DND-41 (cell line): Measurements from ENCODE around the gene TST.

Experiments used
- EZH2 ChIP-seq: IDR thresholded peaks from 3 replicates; pipeline ENCODE4 v1.6.1; 2012; ENCODE audit warnings: borderline replicate concordance, low read depth, mild to moderate bottlenecking, moderate library complexity, low read length, inconsistent platforms; ENCODE audit not compliant: severe bottlenecking
- TF ChIP-seq, protein P1 (sequence below): IDR thresholded peaks from 2 replicates; pipeline ENCODE4 v1.5.1; 2012; ENCODE audit warnings: borderline replicate concordance, low read length, moderate library complexity, mild to moderate bottlenecking; ENCODE audit not compliant: poor library complexity, severe bottlenecking; ENCODE audit errors: extremely low read depth

DNA sequence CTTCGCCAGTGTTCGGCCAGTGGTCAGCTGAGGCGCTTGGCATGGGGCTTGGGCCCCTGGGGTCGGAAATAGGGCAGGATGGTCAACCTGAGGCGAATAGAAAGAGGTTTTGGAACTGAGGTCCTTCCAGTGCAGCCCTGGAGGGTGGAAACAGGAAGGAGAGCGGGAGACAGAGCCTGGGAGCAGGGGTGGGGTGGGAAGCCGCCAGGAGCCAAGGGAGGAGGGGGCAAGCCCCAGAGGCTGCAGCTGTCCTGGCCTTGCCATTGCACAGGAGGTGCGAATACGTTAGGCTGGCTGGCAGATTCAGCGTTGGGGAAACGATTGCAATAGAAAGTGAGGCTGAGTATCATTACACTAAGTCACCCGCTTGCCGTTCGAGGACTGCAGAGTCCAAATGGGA, 18.4 kb upstream of the TST start:
- TF ChIP-seq, protein P1, sequence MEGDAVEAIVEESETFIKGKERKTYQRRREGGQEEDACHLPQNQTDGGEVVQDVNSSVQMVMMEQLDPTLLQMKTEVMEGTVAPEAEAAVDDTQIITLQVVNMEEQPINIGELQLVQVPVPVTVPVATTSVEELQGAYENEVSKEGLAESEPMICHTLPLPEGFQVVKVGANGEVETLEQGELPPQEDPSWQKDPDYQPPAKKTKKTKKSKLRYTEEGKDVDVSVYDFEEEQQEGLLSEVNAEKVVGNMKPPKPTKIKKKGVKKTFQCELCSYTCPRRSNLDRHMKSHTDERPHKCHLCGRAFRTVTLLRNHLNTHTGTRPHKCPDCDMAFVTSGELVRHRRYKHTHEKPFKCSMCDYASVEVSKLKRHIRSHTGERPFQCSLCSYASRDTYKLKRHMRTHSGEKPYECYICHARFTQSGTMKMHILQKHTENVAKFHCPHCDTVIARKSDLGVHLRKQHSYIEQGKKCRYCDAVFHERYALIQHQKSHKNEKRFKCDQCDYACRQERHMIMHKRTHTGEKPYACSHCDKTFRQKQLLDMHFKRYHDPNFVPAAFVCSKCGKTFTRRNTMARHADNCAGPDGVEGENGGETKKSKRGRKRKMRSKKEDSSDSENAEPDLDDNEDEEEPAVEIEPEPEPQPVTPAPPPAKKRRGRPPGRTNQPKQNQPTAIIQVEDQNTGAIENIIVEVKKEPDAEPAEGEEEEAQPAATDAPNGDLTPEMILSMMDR: no peak
- no peak for TF ChIP-seq EZH2
